Cardiac atrium fibroblast (primary cell): ENCODE results near the gene ZSCAN2. TPM values are rescaled to one million over a fixed set of nuclear protein-coding genes. Genes with fewer than 3 reads are reported as not detected.

Experiments used
- total RNA-seq: library from RNA; depleted of rRNA; stranded (reverse); fragments of >200 nt; gene quantifications from 2 replicates; pipeline ENCODE4 v1.2.3, GENCODE V29; 2015

The ZSCAN2 gene
- 6.0 and 8.1 TPM in 2 replicates for total RNA-seq

GRCh38 chr15:84600687-84601554 is at the start of gene ZSCAN2:
ZSCAN2 (plus strand) TSS chr15:84601009; CDS start chr15:84603928, 2,919 bp downstream.

GRCh38 chr15:84653910-84654688 is 53.3 kb downstream of the ZSCAN2 start, which contains the start of gene WDR73:
WDR73 (minus strand) TSS chr15:84654283; CDS start chr15:84654274, 9 bp downstream.

GRCh38 chr15:84658080-84658787 is 57.4 kb downstream of the ZSCAN2 start, which contains the start of gene NMB:
NMB (minus strand) TSS chr15:84658199; CDS start chr15:84658152, 47 bp downstream.

Other genes with a start within 250 kb of the ZSCAN2 start
- 11.5 and 16.8 TPM in 2 replicates for gene WDR73, start 53.3 kb downstream of the ZSCAN2 start, total RNA-seq
- 6.1 and 8.7 TPM in 2 replicates for gene NMB, start 57.2 kb downstream of the ZSCAN2 start, total RNA-seq
- gene SEC11A, start 115.1 kb downstream of the ZSCAN2 start, total RNA-seq: 198 and 227 TPM in 2 replicates
- gene ZNF592, start 147.6 kb downstream of the ZSCAN2 start, total RNA-seq: 9.4 TPM in 2 replicates
- gene ALPK3, start 216.3 kb downstream of the ZSCAN2 start, total RNA-seq: 0.97 and 6.0 TPM in 2 replicates